HG03521 (cell line): ENCODE results near the gene POTEH.
"Not testable (repeated sequence)": the region's sequence is repeated elsewhere in the genome, so short reads cannot be mapped to it uniquely, and the experiment has no call there.

ENCODE experiments used
- ATAC-seq: cut with Tn5 transposase; IDR thresholded peaks from one replicate; pipeline ENCODE4 v1.9.1; 2021; ENCODE audit warnings: mild to moderate bottlenecking, moderate library complexity; ENCODE audit not compliant: unreplicated experiment

POTEH gene

DNA sequence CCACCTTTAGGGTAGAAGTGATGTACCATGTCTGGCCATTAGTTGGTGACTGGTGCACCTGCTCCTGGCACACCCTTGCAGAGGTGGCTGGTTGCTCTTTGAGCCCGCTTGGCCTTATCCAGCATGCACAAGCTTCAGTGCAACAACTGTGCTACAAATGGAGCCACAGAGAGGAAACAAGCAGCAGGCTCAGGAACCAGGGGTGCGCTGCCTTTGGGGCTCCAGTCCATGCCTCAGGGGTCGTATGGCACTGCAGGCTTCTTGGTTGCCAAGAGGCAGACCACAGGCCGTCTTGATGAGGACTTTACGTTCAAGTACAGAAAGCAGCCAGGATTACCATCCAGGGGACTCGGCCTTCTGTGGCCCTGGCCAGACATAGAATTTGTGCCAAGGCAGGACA, 44.6 kb downstream of the POTEH start:
- ATAC-seq: not testable (repeated sequence)

DNA sequence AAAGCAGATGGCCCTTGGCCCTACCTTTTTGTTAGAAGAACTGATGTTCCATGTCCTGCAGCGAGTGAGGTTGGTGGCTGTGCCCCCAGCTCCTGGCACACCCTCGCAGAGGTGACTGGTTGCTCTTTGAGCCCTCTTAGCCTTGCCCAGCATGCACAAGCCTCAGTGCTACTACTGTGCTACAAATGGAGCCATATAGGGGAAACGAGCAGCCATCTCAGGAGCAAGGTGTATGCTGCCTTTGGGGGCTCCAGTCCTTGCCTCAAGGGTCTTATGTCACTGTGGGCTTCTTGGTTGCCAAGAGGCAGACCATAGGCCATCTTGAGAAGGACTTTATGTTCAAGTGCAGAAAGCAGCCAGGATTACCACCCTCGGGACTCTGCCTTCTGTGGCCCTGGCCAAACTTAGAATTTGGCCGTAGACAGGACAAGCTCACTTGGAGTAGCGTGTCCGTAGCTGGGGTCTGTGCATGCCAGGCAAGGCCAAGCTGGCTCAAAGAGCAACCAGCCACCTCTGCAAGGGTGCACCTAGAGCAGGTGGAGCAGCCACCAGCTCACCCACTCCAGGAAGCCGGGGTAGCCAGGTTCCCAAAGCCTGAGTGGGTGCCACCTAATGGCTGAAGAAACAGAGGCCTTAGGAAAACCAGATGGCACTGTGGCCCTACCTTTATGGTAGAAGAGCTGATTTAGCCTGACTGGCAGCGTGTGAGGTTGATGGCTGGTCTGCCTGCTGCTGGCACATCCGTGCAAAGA, 48.5 kb downstream of the POTEH start:
- not testable (repeated sequence) for ATAC-seq

DNA sequence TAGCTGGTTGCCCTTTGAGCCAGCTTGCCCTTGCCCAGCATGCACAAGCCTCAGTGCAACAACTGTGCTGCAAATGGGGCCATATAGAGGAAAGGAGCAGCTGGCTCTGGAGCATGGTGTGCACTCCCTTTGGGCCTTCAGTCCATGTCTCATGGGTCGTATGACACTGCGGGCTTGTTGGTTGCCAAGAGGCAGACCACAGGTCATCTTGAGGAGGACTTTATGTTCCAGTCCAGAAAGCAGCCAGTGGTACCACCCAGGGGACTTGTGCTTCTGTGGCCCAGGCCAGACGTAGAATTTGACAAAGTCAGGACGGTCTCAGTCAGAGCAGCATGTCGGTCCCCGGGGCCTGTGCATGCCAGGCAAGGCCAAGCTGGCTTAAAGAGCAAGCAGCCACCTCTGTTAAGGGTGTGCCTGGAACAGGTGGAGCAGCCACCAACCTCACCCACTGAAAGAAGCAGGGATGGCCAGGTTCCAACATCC, 49.1 kb downstream of the POTEH start:
- not testable (repeated sequence) for ATAC-seq

DNA sequence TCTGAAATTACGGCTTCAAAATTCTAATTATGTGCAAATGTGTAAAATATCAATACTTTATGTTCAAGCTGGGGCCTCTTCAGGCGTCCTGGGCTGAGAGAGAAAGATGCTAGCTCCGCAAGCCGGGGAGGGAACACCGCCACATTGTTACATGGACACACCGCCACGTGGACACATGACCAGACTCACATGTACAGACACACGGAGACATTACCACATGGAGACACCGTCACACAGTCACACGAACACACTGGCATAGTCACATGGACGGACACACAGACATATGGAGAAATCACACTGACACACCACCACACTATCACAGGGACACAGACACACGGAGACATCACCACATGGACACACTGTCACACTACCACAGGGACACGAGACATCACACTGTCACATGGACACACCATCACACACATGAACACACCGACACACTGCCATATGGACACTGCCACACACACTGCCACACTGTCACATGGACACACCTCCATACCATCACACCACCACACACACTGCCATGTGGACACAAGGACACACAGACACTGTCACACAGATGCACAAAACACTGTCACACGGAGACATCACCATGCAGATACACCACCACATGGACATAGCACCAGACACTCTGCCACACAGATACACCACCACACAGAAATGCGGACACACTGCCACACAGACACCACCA, 58.0 kb downstream of the POTEH start:
- not testable (repeated sequence) for ATAC-seq

DNA sequence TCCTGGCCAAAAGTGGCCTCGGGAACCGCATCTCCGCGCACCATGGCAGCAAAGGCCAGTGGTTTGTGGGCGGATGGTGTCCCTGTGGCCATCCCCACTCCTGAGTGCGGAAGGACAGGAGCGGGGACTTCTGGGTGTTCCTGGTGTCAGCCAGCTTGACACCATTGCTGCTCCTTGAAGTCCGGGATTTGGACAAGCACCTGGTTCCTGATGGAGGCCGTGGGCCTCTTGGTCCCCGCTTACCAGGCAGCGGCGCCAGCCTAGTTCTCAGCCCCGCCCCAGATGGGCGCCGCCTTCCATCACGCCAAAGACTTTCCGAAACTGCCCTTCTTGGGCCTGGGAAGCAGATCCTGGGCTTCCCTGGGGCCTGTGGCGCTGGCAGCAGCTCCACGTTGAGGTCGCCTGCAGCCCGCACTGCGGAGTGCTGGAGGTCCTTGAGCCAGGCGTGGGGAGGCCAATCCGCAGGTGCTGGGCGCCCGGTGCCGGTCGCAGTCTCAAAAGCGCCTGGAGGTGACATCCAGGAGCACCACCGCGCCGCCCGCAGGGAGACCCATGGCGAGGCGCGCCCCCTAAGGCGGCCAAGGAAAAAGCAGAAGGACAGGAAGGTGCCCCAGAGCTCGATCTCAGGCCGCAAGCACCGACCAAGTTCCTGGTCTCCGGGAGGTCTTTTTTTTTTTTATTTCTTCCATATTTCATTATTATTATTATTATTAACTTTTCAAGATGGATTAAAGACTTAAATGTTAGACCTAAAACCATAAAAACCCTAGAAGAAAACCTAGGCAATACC, 59.5 kb downstream of the POTEH start:
- not testable (repeated sequence) for ATAC-seq

DNA sequence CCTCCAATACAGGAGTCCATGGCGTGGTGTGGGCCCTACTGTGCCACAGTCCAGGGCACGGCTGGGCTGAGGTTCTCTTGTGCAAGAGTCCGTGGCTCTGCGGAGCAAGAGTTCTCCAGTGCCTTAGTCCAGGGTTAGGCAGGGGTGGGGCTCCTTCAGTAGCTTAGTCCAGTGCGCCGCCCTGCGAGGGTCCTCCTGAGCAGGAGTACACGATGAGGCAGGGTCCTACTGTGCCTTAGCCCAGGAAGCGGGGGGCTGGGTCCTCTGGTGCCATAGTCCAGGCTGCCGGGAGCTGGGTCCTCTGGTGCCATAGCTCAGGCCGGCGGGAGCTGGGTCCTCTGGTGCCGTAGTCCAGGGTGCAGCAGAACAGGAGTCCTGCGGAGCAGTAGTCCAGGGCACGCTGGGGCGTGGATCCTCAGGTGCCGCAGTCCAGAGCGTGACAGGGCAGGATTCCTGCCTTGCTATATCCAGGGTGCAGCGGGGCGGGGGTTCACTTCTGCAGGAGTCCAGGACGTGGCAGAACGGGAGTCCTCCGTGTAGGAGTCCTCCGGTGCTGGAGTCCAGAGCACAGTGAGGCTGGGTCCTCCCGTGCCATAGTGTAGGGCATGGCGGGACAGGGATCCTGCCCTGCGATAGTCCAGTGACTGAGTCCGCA, 69.7 kb downstream of the POTEH start:
- ATAC-seq: not testable (repeated sequence)

DNA sequence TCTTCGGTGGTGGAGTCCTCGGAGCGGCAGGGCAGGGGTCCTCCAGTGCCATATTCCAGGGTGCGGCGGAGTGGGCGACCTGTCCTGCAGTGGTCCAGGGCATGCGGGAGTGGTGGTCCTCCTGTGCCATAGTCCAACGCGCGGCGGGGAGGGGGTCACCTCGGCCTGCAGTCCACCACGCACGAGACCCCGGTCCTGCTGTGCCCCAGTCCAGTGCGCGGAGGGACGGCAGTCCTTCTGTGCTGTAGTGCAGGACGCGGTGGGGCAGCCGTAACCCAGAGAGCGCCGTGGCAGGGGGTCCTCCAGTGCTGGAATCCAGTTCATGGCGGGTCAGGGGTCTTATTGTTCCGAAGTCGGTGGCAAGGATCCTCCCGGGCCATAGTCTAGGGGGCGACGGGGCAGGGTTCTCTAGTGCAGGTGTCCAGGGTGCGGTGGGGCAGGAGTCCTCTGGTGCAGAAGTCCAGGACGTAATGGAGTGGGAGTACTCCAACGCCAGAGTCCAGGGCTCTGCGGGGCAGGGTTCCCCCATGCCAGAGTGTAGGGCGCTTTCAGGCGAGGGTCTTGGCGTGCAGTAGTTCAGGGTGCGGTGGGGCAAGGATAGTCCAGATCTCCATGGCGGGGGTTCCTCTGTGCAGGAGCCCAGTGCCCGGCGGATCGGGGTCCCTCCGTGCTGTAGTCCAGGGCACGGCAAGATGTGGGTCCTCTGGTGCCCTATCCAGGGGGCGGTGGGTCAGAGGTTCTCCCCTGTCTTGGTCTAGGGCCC, 70.7 kb downstream of the POTEH start:
- ATAC-seq: not testable (repeated sequence)

DNA sequence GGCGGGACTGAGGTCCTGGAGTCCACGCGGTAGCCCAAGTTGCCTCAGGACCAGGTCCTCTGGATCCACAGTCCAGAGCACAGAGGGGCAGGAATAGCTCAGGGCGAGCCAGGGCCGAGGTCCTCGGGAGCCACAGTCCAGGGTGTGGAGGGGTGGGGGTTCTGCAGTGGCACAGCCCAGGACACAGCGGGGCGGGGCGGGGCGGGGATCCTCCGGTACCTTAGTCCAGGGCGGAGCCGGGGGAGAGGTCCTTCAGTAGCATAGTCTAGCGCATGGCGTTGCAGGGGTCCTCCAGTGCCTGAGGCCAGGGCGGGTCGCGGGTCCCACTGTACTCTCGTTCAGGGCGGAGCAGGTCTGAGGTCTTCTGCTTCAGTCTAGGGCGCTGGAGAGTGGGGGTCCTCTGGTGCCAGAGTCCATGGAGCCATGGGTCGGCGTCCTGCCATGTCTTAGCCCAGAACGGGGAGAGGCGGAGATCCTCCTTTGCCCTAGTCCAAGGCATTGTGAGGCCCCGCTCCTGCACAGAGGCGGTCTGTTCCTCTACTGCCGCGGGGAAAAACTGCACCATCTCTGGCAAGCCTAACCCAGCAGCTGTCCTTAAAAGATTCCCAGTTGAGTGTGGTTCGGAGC, 71.4 kb downstream of the POTEH start:
- ATAC-seq: not testable (repeated sequence)

DNA sequence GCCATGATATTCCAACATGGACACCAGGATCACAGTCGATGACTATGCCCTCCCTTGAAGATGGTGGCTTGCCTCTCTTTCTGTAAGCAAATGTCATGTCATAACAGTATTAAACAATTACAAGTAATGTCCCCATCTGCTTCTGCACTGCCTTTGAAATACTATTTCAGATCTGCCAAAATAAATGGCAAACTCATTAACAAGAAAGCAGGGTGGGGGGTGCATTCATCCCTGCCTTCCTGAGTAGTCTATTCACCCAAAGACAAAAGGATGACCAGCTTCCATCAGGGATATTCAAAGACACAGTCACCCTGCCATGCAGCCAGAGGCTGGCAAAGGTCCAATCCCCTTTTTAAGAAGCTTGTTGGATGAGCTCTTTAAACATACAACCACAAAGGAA, 73.7 kb downstream of the POTEH start:
- ATAC-seq: not testable (repeated sequence)
